Mesendoderm (in vitro differentiated cells): ENCODE measurements around the gene MEP1B.
"Not testable (repeated sequence)": the region's sequence is repeated elsewhere in the genome, so short reads cannot be mapped to it uniquely, and the experiment has no call there.

ENCODE experiments used
- DNase-seq: peaks from one replicate; pipeline ENCODE4 v3.0.0; 2013
- H2AK5ac ChIP-seq: 2 replicates; pipeline ENCODE4 v1.6.1; 2013; ENCODE audit warnings: low read length, inconsistent platforms
- H2BK120ac ChIP-seq: 2 replicates; pipeline ENCODE4 v1.6.1; 2013; ENCODE audit warnings: low read depth, mild to moderate bottlenecking, low read length, moderate library complexity, mixed read lengths
- H2BK15ac ChIP-seq: replicated peaks from 2 replicates; pipeline ENCODE4 v1.6.1; 2013; ENCODE audit warnings: low read depth, mild to moderate bottlenecking, moderate library complexity
- H2BK5ac ChIP-seq: 2 replicates; pipeline ENCODE4 v1.6.1; 2013; ENCODE audit warnings: low read length, inconsistent platforms
- H3K18ac ChIP-seq: 2 replicates; pipeline ENCODE4 v1.6.1; 2013; ENCODE audit warnings: mild to moderate bottlenecking, low read length, mixed read lengths
- H3K23ac ChIP-seq: one replicate; pipeline ENCODE4 v1.6.1; 2013; ENCODE audit warnings: low read length
- H3K27ac ChIP-seq: 2 replicates; pipeline ENCODE4 v1.5.1; 2013; ENCODE audit warnings: low read depth, mild to moderate bottlenecking, inconsistent platforms, low read length, moderate library complexity
- H3K27me3 ChIP-seq: 2 replicates; pipeline ENCODE4 v1.6.1; 2013; ENCODE audit warnings: low read length, control low read depth, mild to moderate bottlenecking, inconsistent platforms; ENCODE audit not compliant: insufficient read depth, poor library complexity
- H3K36me3 ChIP-seq: 2 replicates; pipeline ENCODE4 v1.6.1; 2013; ENCODE audit warnings: low read length, inconsistent platforms; ENCODE audit not compliant: control insufficient read depth, insufficient read depth
- H3K4ac ChIP-seq: one replicate; pipeline ENCODE4 v1.6.1; 2013; ENCODE audit warnings: low read depth, mild to moderate bottlenecking, low read length, moderate library complexity
- H3K4me1 ChIP-seq: 2 replicates; pipeline ENCODE4 v1.6.1; 2013; ENCODE audit warnings: low read depth, low read length, inconsistent platforms; ENCODE audit not compliant: control insufficient read depth
- H3K4me2 ChIP-seq: 2 replicates; pipeline ENCODE4 v1.6.1; 2013; ENCODE audit warnings: low read length
- H3K4me3 ChIP-seq: 2 replicates; pipeline ENCODE4 v1.5.1; 2013; ENCODE audit warnings: mild to moderate bottlenecking, low read length
- H3K56ac ChIP-seq: one replicate; pipeline ENCODE4 v1.6.1; 2013; ENCODE audit warnings: low read length
- H3K79me1 ChIP-seq: 2 replicates; pipeline ENCODE4 v1.6.1; 2013; ENCODE audit warnings: low read length, inconsistent platforms
- H3K79me2 ChIP-seq: 2 replicates; pipeline ENCODE4 v1.6.1; 2013; ENCODE audit warnings: mild to moderate bottlenecking, low read length; ENCODE audit not compliant: control insufficient read depth, insufficient read depth
- H3K9ac ChIP-seq: 2 replicates; pipeline ENCODE4 v1.6.1; 2013; ENCODE audit warnings: low read length, inconsistent platforms
- H4K5ac ChIP-seq: one replicate; pipeline ENCODE4 v1.6.1; 2013; ENCODE audit warnings: low read length
- H4K8ac ChIP-seq: one replicate; pipeline ENCODE4 v1.6.1; 2013; ENCODE audit warnings: low read depth, mild to moderate bottlenecking, control low read depth, low read length, moderate library complexity
- WGBS: extraction: QIAGEN DNeasy Blood & Tissue Kit; methylation state at CpG from one replicate; pipeline ENCODE4 v1.1.7; 2013; ENCODE audit warnings: low lambda C conversion rate, missing lambda C conversion rate; ENCODE audit not compliant: insufficient coverage; ENCODE audit errors: extremely low coverage; 5-methylcytosine and 5-hydroxymethylcytosine counted together

The MEP1B gene

DNA sequence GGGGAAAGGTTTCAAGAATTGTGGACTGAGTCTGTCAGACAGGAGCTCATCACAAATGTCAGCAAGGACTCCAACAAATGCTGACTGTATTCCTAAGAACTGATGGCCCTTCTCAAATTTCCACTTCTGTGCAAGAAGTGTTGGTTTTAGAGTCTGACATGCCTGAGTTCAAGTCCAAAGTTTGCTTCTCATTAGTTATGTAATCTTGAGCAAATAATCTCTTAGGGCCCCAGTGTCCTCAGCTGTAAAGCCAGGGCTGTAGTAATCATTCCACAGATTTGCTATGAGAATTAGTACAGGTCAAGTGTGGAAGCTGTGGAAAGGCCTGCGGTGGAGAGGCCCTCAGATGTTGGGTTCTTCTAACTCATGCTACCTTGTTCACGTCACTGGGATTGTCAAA lies 23.9 kb downstream of the MEP1B start:
- no peak overlapping the region for H3K56ac ChIP-seq
- H4K8ac ChIP-seq = no peak overlapping the region
- H2BK120ac ChIP-seq = no peak overlapping the region
- no peak overlapping the region for H3K18ac ChIP-seq
- WGBS = no CpG with 5 or more reads among the region's 2 CpGs
- DNase-seq = no peak
- no peaks in the 10 kb centered on the region for H3K36me3 ChIP-seq
- no peak overlapping the region for H3K23ac ChIP-seq
- no peaks in the 10 kb centered on the region for H3K79me2 ChIP-seq
- H3K4ac ChIP-seq = no peak overlapping the region
- H3K27ac ChIP-seq = no peak overlapping the region
- no peak overlapping the region for H4K5ac ChIP-seq
- no peaks in the 10 kb centered on the region for H3K79me1 ChIP-seq
- no peak overlapping the region for H2BK5ac ChIP-seq
- H2AK5ac ChIP-seq = no peak overlapping the region
- H3K4me1 ChIP-seq = no peaks in the 10 kb centered on the region
- H3K9ac ChIP-seq = no peak overlapping the region
- H3K27me3 ChIP-seq = no peaks in the 10 kb centered on the region
- no peak overlapping the region for H3K4me3 ChIP-seq
- no peak overlapping the region for H3K4me2 ChIP-seq
- no peak overlapping the region for H2BK15ac ChIP-seq

DNA sequence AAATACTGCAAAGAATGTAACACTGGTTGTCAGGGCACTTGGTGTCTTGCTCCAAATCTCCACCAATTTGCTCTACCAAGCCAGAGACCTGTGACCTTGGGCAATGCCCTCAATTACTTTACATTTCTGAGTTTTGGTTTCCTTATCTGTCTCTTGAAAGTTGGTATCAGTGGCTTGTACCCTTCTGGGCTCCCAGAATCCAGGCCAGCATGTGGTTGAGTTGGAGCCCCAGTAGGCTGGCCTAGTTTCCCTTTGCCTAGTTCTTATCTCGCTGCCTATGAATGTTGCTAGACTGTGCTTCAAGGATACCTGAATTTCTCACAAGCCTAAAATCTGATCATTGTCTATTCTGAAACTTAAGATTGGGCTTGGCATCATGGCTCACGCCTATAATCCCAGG lies 26.6 kb downstream of the MEP1B start:
- Histone ChIP-seq H2BK5ac (no peak overlapping the region), H4K8ac (no peak overlapping the region), H2BK120ac (no peak overlapping the region), H2AK5ac (no peak overlapping the region), H3K36me3 (no peaks in the 10 kb centered on the region), H3K4me3 (no peak overlapping the region), H3K27ac (no peak overlapping the region), H4K5ac (no peak overlapping the region), H3K9ac (no peak overlapping the region), H3K27me3 (no peaks in the 10 kb centered on the region), H3K4me1 (no peaks in the 10 kb centered on the region), H3K18ac (no peak overlapping the region), H3K79me2 (no peaks in the 10 kb centered on the region), H3K4ac (no peak overlapping the region), H3K23ac (no peak overlapping the region), H2BK15ac (no peak overlapping the region), H3K79me1 (no peaks in the 10 kb centered on the region), H3K4me2 (no peak overlapping the region), H3K56ac (no peak overlapping the region)
- no CpG with 5 or more reads among the region's 2 CpGs for WGBS
- DNase-seq = no peak

DNA sequence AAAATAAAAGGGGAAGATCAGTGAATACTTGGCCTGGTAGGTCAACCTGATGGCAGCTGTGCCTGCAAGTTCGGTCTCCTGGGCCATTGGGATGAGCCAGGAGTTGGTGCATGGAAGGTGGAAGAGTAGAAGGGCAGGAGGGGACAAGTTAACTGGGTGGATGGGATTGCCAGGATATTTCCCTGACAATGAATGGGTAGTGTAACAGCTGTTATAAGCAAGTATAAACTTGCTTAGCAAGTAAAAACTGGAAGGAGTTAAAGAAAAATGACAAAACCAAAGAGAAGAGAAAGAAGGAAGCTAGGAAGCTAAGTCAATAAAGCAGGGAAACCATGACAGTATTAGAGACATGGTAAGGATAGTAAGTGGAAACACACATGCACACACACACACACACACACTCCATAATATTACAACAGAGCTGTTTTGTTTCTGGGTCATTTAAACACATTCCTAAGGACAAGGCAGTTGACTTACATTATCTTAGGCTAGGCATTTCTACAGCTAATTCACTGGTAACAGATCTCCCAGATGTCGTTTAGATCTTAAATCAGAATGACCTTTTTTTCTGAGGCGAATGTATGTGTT lies 29.7 kb downstream of the MEP1B start:
- DNase-seq = no peak
- Histone ChIP-seq H3K9ac (no peak overlapping the region), H3K56ac (no peak overlapping the region), H2BK120ac (no peak overlapping the region), H3K27ac (no peak overlapping the region), H3K79me2 (no peaks in the 10 kb centered on the region), H2BK15ac (no peak overlapping the region), H4K8ac (no peak overlapping the region), H3K18ac (no peak overlapping the region), H2BK5ac (no peak overlapping the region), H4K5ac (no peak overlapping the region), H3K4ac (no peak overlapping the region), H3K27me3 (no peaks in the 10 kb centered on the region), H3K23ac (no peak overlapping the region), H3K79me1 (no peaks in the 10 kb centered on the region), H3K4me1 (no peaks in the 10 kb centered on the region), H3K4me2 (no peak overlapping the region), H3K4me3 (no peak overlapping the region), H2AK5ac (no peak overlapping the region), H3K36me3 (no peaks in the 10 kb centered on the region)
- no CpG with 5 or more reads among the region's 3 CpGs for WGBS

DNA sequence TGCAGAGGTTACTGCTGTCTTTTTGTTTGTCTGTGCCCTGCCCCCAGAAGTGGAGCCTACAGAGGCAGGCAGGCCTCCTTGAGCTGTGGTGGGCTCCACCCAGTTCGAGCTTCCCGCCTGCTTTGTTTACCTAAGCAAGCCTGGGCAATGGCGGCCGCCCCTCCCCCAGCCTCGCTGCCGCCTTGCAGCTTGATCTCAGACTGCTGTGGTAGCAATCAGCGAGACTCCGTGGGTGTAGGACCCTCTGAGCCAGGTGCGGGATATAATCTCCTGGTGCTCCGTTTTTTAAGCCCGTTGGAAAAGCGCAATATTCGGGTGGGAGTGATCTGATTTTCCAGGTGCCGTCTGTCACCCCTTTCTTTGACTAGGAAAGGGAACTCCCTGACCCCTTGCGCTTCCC lies 43.5 kb downstream of the MEP1B start:
- H3K27me3 ChIP-seq, H3K36me3 ChIP-seq, H2BK5ac ChIP-seq, H3K4me3 ChIP-seq, H3K79me2 ChIP-seq, H3K4me2 ChIP-seq, H3K27ac ChIP-seq, H3K9ac ChIP-seq, H3K18ac ChIP-seq, DNase-seq, H2AK5ac ChIP-seq, H4K5ac ChIP-seq, H3K4me1 ChIP-seq, H2BK15ac ChIP-seq, H4K8ac ChIP-seq, H3K23ac ChIP-seq, H2BK120ac ChIP-seq, H3K79me1 ChIP-seq, H3K4ac ChIP-seq, H3K56ac ChIP-seq: not testable (repeated sequence)
- no CpG with 5 or more reads among the region's 15 CpGs for WGBS

DNA sequence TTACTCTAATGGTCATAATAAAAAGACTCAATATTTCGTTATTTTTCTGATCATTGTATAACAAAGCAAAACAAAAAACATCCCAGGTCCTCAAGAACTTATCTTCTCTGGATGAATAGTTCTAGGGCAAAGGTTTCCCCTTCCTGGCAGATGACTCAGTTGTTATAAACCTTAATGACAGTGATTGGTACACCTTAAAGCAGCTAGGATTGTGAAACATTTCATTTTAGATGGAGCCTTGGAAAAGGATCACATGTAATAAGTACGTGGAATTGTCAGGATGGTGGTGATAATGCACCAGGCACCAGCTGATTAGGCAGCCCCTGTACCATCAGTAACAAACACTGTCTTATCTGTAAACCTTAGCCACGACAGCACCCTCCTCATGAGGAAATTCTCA lies 47.2 kb downstream of the MEP1B start:
- Histone ChIP-seq H2BK120ac (no peak overlapping the region), H3K56ac (no peak overlapping the region), H3K27me3 (no peaks in the 10 kb centered on the region), H3K79me1 (no peaks in the 10 kb centered on the region), H2BK15ac (no peak overlapping the region), H3K4me2 (no peak overlapping the region), H3K4me1 (no peaks in the 10 kb centered on the region), H3K9ac (no peak overlapping the region), H3K27ac (no peak overlapping the region), H4K8ac (no peak overlapping the region), H3K18ac (no peak overlapping the region), H3K79me2 (no peaks in the 10 kb centered on the region), H2AK5ac (no peak overlapping the region), H3K4ac (no peak overlapping the region), H3K4me3 (no peak overlapping the region), H2BK5ac (no peak overlapping the region), H3K23ac (no peak overlapping the region), H4K5ac (no peak overlapping the region), H3K36me3 (no peaks in the 10 kb centered on the region)
- no peak for DNase-seq
- no CpG with 5 or more reads among the region's 3 CpGs for WGBS

DNA sequence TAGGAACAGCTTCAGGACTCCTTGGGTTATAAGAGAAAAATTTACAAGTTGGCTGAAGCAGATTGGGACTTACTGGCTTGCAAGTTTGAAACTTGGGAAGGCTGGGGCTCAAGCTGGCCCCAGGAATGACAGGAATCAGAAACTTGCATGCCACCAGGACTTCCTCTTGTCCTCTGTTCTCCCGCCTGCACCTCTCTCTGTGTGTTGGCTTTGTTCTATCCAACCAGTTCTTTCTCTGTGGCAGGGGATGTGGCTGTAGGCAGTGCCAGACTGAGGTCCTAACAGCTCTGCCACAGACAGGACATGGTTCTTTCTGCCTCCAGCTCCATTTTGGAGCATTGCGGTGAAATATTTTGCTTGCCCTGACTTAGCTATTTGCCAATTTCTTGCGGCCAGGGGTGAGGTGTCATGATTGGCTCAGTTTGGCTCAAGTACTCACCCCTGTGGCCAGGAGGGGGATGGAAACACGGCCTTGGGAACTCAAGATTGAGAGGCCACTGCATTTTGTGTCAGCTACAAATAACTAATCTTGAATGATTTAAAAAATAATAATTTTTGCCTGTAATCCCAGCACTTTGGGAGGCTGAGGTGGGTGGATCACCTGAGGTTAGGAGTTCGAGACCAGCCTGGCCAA lies 48.9 kb downstream of the MEP1B start:
- H3K36me3 ChIP-seq = no peaks in the 10 kb centered on the region
- H3K4ac ChIP-seq = no peak overlapping the region
- H3K4me3 ChIP-seq = no peak overlapping the region
- H3K4me2 ChIP-seq = no peak overlapping the region
- no peaks in the 10 kb centered on the region for H3K27me3 ChIP-seq
- H3K18ac ChIP-seq = no peak overlapping the region
- no peak overlapping the region for H2AK5ac ChIP-seq
- no peak overlapping the region for H3K23ac ChIP-seq
- H4K5ac ChIP-seq = no peak overlapping the region
- H3K4me1 ChIP-seq = no peaks in the 10 kb centered on the region
- H2BK120ac ChIP-seq = no peak overlapping the region
- no CpG with 5 or more reads among the region's 5 CpGs for WGBS
- H3K27ac ChIP-seq = no peak overlapping the region
- H3K9ac ChIP-seq = no peak overlapping the region
- H4K8ac ChIP-seq = no peak overlapping the region
- DNase-seq = peak; percentile 49
- no peak overlapping the region for H2BK5ac ChIP-seq
- no peaks in the 10 kb centered on the region for H3K79me1 ChIP-seq
- H2BK15ac ChIP-seq = no peak overlapping the region
- H3K79me2 ChIP-seq = no peaks in the 10 kb centered on the region
- H3K56ac ChIP-seq = no peak overlapping the region
